Vagina (tissue), 2 donors: ENCODE measurements around the gene UNC93B1.
"Not testable (repeated sequence)": the region's sequence is repeated elsewhere in the genome, so short reads cannot be mapped to it uniquely, and the experiment has no call there.

Source experiments
- POLR2A ChIP-seq, 2 donors: fragments of 450-650 bp; IDR thresholded peaks; one replicate each; pipeline ENCODE4 v1.6.1; 2017; ENCODE audit warnings: antibody characterized with exemption in 2 of 2, mild to moderate bottlenecking in 2 of 2, moderate library complexity in 2 of 2
- POLR2AphosphoS5 ChIP-seq, 2 donors: sonication (generic); formaldehyde crosslinking; IDR thresholded peaks; one replicate each; pipeline ENCODE4 v1.9.0; 2017; ENCODE audit warnings: antibody characterized with exemption in 2 of 2, mild to moderate bottlenecking in 2 of 2, low read depth in 1 of 2; ENCODE audit not compliant: insufficient read depth in 1 of 2
- TF ChIP-seq, protein P1 (sequence below), 3 experiments: fragments of 450-650 bp in 2 of 3; fragments of 200-600 bp in 1 of 3; sonication (generic) in 1 of 3; IDR thresholded peaks; one replicate each; pipeline ENCODE4 v1.5.1; 2017 to 2019; ENCODE audit warnings: antibody characterized with exemption in 3 of 3, mild to moderate bottlenecking in 2 of 3, moderate library complexity in 2 of 3

DNA sequence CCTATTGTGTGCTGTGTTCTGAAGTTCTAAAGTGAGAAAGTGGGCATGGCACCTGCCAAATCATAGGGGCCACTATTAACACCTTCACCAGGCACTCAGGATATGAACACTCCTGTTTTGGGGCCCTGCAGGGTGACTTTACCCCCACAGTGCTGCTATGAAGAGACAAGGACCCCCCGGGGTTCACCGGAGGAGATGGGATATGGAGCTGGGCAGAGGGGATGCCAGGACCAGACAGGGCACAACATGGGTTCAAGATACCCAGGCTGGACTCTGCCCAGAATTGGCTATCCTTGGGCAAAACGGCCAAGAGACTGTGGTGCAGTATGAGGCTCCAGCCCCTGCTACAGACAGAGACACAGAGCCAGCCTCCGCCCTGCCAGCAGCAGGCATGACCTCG lies 9.5 kb downstream of the UNC93B1 start:
- TF ChIP-seq, protein P1, sequence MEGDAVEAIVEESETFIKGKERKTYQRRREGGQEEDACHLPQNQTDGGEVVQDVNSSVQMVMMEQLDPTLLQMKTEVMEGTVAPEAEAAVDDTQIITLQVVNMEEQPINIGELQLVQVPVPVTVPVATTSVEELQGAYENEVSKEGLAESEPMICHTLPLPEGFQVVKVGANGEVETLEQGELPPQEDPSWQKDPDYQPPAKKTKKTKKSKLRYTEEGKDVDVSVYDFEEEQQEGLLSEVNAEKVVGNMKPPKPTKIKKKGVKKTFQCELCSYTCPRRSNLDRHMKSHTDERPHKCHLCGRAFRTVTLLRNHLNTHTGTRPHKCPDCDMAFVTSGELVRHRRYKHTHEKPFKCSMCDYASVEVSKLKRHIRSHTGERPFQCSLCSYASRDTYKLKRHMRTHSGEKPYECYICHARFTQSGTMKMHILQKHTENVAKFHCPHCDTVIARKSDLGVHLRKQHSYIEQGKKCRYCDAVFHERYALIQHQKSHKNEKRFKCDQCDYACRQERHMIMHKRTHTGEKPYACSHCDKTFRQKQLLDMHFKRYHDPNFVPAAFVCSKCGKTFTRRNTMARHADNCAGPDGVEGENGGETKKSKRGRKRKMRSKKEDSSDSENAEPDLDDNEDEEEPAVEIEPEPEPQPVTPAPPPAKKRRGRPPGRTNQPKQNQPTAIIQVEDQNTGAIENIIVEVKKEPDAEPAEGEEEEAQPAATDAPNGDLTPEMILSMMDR (IDR thresholded peaks at IDR 0.05): not testable (repeated sequence)
- not testable (repeated sequence) for TF ChIP-seq POLR2AphosphoS5 (IDR thresholded peaks at IDR 0.05; ENCODE audit: insufficient read depth in 1 of 2, low read depth in 1 of 2); POLR2A (IDR thresholded peaks at IDR 0.05)
